ENCODE results near the gene GPS1. TPM values are rescaled to one million over a fixed set of nuclear protein-coding genes. Genes with fewer than 3 reads are reported as not detected.
A peak's percentile ranks its signal among the peaks of the same experiment; 100 is the strongest.

GPS1 gene
- total RNA-seq, result 10 to 100 TPM; 61.5 to 77.2 (median 66.5) TPM
- 100 to 1,000 TPM in 1 of 3 donors, 10 to 100 TPM in 2; 69.5 to 109 (median 95.4) TPM for polyA plus RNA-seq
- long read RNA-seq, donor 1, transcript GPS1-226 (13 exons, 1,839 nt), result minor isoform, 5 of 62 reads
- long read RNA-seq, donor 1, transcript GPS1-208 (13 exons, 1,874 nt), result major isoform, 8 of 62 reads
- long read RNA-seq, donor 1, partial matches to known transcripts, result 38 of 62 reads
- long read RNA-seq, donor 1, other reads (novel, unspliced or antisense), result 8 of 62 reads
- long read RNA-seq, donor 2, transcript GPS1-208 (13 exons, 1,874 nt), result major isoform, 8 of 30 reads
- long read RNA-seq, donor 2, partial matches to known transcripts, result 11 of 30 reads
- long read RNA-seq, donor 2, other reads (novel, unspliced or antisense), result 9 of 30 reads

- peaks cover 20 to 73% (median 42%) of the 10 kb centered on the region in 6 donors for H3K4me1 ChIP-seq
- TF ChIP-seq POLR2AphosphoS5 (IDR thresholded peaks at IDR 0.05) (peak; percentile 82 to 87 (median 84)), POLR2A (IDR thresholded peaks at IDR 0.05) (no peak)
- peak within 1 kb of the TSS in 7 of 8 donors; percentile 46 to 86 (median 70) for H3K27ac ChIP-seq
- intact Hi-C loops (cut with DNase I; ENCODE audit: low total_unique reads), result no loop called here
- H3K4me3 ChIP-seq, result peak within 1 kb of the TSS; percentile 69 to 94 (median 78)
- H3K36me3 ChIP-seq, result peaks cover 0 to 70% (median 43%) of the 10 kb centered on the region in 6 donors
- peak; percentile 96 for DNase-seq
- WGBS, 5 donors, result 0 to 1% (median 1%) methylated on average over 17 to 94 of the region's 94 CpGs
- H3K27me3 ChIP-seq (replicated peaks in 1 of 7), result no peaks in the 10 kb centered on the region
- H3K9me3 ChIP-seq, result no peaks in the 10 kb centered on the region
Measured at GRCh38 chr17:82051776-82052637, at the start of gene GPS1, which contains the start of gene RFNG. Gene GPS1, plus strand, starts transcription at chr17:82051898. Its CDS starts 34 bp downstream, at chr17:82051932. Gene RFNG, minus strand, starts transcription at chr17:82051811. Its CDS starts 45 bp downstream, at chr17:82051766.

DNA sequence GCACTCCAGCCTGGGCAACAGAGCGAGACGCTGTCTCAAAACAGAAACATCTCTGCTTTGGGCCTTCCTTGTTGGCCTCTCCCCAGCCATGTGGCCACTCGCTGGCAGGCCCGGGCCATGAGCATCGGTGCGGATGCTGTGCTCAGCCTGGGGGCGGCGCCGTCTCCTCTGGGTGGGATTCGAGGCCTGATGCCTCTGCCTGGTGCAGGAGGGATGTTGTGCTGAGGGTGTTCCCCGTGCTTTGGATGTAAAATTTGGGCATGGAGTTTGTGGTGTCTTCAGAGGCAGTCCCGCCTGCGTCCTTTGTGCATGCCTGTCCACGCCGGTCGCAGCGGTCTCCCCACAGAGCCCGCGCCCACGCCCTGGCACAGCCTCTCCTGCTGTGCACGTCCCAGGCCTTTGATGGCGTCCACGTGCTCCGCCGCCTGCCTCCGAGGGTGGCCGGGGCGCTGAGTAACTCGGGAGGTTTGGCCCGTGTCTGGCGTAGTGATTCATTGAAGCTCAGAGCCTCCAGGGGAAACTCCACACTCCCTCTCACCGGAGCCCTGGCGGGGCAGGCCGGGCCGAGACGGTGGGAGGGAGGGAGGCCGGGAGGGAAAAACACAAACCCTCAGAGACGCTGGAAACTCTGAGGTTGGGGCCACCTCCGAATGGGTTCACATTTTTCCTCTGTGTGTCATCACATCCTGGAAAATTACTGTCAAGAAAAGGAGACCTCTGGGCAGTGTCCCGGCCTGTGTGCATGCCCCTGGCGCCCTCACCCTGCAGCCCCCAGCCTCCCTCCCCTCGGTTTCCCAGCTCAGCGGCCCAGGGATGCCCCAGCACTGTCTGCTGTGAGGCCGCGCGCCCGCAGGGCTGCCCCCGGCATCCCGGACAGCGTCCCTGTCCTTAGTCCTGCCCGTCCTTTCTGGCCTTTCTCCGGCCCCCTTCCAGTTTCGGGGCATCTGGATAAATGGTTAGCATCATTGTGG lies 48.0 kb upstream of the GPS1 start:
- H3K27ac ChIP-seq, result no peak overlapping the region
- intact Hi-C loops (cut with DNase I; ENCODE audit: low total_unique reads), result no loop called here
- H3K4me3 ChIP-seq, result no peak overlapping the region
- TF ChIP-seq, protein P1, sequence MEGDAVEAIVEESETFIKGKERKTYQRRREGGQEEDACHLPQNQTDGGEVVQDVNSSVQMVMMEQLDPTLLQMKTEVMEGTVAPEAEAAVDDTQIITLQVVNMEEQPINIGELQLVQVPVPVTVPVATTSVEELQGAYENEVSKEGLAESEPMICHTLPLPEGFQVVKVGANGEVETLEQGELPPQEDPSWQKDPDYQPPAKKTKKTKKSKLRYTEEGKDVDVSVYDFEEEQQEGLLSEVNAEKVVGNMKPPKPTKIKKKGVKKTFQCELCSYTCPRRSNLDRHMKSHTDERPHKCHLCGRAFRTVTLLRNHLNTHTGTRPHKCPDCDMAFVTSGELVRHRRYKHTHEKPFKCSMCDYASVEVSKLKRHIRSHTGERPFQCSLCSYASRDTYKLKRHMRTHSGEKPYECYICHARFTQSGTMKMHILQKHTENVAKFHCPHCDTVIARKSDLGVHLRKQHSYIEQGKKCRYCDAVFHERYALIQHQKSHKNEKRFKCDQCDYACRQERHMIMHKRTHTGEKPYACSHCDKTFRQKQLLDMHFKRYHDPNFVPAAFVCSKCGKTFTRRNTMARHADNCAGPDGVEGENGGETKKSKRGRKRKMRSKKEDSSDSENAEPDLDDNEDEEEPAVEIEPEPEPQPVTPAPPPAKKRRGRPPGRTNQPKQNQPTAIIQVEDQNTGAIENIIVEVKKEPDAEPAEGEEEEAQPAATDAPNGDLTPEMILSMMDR (IDR thresholded peaks at IDR 0.05 in 8 of 11, conservative IDR thresholded peaks at IDR 0.05 in 3 of 11), result no peak
- TF ChIP-seq POLR2AphosphoS5 (IDR thresholded peaks at IDR 0.05) (peak in 1 of 3 donors; percentile 33), POLR2A (IDR thresholded peaks at IDR 0.05) (no peak)
- peaks cover 0 to 13% (median 2%) of the 10 kb centered on the region in 6 donors for H3K4me1 ChIP-seq
- no peak for DNase-seq
- 73 to 92% (median 86%) methylated on average over 49 to 53 of the region's 53 CpGs for WGBS, 5 donors
- no peaks in the 10 kb centered on the region for H3K27me3 ChIP-seq (replicated peaks in 1 of 7)
- H3K36me3 ChIP-seq, result peaks cover 0 to 30% (median 0%) of the 10 kb centered on the region in 6 donors
- H3K9me3 ChIP-seq, result no peaks in the 10 kb centered on the region

GRCh38 chr17:82004517-82005455 lies 46.9 kb upstream of the GPS1 start:
- 82 to 89% (median 83%) methylated on average over 29 to 41 of the region's 41 CpGs for WGBS, 5 donors
- no peaks in the 10 kb centered on the region for H3K27me3 ChIP-seq (replicated peaks in 1 of 7)
- H3K9me3 ChIP-seq, result no peaks in the 10 kb centered on the region
- no peak for DNase-seq
- intact Hi-C loops (cut with DNase I; ENCODE audit: low total_unique reads), result no loop called here
- H3K36me3 ChIP-seq, result peaks cover 0 to 30% (median 2%) of the 10 kb centered on the region in 6 donors
- H3K4me1 ChIP-seq, result peaks cover 0 to 13% (median 2%) of the 10 kb centered on the region in 6 donors
- TF ChIP-seq POLR2A (IDR thresholded peaks at IDR 0.05), result no peak
- no peak for TF ChIP-seq POLR2AphosphoS5 (IDR thresholded peaks at IDR 0.05)
- TF ChIP-seq, protein P1 (IDR thresholded peaks at IDR 0.05 in 8 of 11, conservative IDR thresholded peaks at IDR 0.05 in 3 of 11), result no peak
- no peak overlapping the region for H3K4me3 ChIP-seq
- H3K27ac ChIP-seq, result no peak overlapping the region

Data from spleen (tissue), 13 donors.